Stimulated activated CD4-positive, alpha-beta T cell treated with anti-CD3 and anti-CD28 coated beads, TNF-alpha, amount 100 ng/mL, for 48 hours (primary cell): ENCODE measurements around the gene ART1.
A peak's percentile ranks its signal among the peaks of the same experiment; 100 is the strongest.
"Not testable (repeated sequence)": the region's sequence is repeated elsewhere in the genome, so short reads cannot be mapped to it uniquely, and the experiment has no call there.

ENCODE experiments used
- DNase-seq, 3 donors: peaks; one replicate each; pipeline ENCODE4 v3.0.0-alpha.2; 2020; ENCODE audit warnings: low read depth in 3 of 3

Gene ART1, protein sequence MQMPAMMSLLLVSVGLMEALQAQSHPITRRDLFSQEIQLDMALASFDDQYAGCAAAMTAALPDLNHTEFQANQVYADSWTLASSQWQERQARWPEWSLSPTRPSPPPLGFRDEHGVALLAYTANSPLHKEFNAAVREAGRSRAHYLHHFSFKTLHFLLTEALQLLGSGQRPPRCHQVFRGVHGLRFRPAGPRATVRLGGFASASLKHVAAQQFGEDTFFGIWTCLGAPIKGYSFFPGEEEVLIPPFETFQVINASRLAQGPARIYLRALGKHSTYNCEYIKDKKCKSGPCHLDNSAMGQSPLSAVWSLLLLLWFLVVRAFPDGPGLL

GRCh38 chr11:3644817-3645235 lies at the start of gene ART1:
Gene ART1 (plus strand): TSS chr11:3645128. CDS start chr11:3659214, 14,086 bp downstream.
- DNase-seq, result no peak

DNA sequence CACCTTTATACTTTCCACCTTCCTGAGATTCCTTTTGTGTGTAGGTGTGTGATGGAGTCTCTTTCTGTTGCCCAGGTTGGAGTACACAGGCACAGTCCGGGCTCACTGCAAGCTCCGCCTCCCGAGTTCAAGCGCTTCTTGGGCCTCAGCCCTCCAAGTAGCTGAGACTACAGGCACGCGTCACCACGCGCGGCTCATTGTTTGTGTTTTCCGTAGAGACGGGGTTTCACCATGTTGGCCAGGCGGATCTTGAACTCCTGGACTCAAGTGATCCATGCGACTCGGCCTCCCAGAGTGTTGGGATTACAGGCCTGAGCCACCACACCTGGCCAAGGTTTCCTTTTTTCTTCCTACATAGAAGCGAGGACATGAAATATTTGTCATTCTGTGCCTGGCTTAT lies 47.2 kb upstream of the ART1 start:
- not testable (repeated sequence) for DNase-seq

- DNase-seq, result not testable (repeated sequence)
These were observed 44.7 kb upstream of the ART1 start for GRCh38 chr11:3600201-3600600.

GRCh38 chr11:3604167-3604566 lies 40.8 kb upstream of the ART1 start:
- no peak for DNase-seq

DNA sequence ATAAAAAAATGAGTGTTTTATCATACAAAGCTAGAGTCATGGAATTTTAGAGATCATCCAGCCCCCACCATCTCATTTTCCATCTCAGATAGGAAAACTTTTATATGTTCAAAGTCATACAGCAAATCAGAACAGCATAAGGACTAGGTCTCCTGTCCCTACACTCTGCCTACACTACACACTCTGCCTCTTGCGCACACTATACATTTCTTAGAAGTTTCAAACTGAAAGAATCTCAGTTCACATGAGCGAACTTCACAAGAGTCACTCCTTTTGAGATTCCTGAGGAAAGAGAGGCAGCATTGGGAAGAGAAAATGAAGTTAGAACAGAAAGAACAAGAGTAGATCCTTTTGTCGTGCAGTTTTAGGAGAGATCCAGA lies 39.7 kb upstream of the ART1 start:
- DNase-seq, result no peak

GRCh38 chr11:3605771-3606203 lies 39.1 kb upstream of the ART1 start:
- DNase-seq, result no peak

DNA sequence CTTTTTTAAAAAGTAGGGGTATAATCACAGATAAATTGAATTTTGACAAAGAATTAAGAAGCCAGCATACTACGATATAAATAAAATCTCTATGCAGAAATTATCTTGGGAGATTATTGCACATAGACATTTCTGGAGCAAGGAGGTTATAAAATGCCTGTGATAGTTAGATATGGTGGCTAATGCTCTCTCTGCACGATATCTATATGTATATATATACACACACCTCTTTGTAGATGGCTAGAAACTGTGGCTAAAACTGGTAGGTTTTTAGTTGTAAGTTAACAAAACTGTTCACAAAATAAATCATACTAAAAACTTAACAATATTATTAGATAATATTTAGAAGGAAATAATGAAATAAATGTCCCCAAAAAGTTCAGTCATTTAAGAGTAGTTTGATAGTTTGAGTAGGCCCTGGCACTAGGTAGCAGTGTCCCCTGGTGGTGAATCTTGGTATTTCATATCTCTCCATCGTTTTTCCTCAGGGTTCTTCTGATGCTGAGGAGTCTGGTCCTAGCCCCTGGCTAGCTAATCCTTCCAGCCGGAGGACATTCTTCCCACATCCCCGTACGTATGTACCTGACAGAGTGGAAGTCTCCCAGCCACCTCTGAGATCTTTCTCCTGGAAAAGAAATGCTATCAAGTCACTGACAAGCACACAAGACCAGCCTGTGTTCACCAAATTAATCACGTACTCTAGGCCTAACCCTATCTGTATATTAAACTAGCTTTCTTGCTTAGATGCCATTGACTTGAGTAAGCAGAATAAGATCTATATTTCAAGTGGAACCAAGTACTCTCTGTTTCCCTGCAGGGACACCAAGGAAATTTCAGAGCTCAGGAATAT lies 35.3 kb upstream of the ART1 start:
- DNase-seq, result peak in 1 of 3 donors; percentile 21

- DNase-seq, result no peak
These were observed 34.1 kb upstream of the ART1 start for GRCh38 chr11:3610846-3611245.

DNA sequence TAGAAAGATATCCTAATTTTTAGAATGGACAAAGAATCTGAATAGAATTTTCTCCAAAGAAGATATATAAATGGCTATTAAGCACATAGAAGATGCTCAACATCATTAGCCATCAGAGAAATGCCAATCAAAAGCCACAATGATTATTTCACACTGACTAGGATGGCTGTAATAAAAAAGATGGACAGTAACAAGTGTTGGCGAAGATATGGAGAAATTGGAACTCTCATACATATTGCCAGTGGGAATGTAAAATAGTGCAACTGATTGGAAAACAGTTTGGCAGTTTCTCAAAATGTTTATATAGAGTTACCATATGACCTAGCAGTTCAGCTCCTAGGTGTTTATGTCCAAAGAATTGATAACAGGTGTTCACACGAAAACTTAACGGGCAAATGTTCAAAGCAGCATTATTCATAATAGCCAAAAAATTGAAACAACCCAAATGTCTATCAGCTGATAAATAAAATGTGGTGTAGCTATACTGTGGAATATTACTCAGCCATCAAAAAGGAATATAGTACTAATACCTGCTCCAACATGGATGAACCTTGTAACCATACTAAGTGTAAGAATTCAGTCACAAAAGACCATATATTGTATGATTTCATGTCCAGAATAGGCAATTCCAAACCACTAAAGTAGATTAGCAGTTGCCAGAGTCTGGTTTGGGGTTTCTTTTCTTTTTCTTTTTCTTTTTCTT lies 32.8 kb upstream of the ART1 start:
- no peak for DNase-seq

GRCh38 chr11:3613998-3614741 lies 30.8 kb upstream of the ART1 start:
- DNase-seq, result no peak

- DNase-seq, result peak; percentile 32 to 47 (median 46)
These were observed 30.2 kb upstream of the ART1 start for GRCh38 chr11:3614742-3615171.

DNA sequence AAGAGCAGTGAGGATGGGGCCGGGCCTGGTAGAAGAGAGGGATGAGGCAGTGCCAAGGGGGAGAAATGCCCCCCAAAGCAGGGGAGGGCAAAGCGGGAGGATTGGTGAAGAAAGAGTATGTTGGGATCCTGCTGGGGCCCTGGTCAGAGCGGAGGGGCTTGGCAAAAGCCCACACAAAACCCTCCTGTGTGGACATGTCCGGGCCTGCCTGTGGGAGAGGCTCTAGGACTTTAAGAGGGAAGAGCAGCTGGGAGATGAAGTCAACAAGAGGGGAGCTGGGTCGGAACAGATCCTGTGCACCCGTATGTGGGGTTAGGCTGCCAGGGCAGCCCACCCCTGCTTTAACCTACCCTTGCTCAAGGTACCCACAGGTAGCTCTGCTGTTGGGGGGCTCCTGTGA lies 28.9 kb upstream of the ART1 start:
- no peak for DNase-seq

- DNase-seq, result no peak
These were observed 28.0 kb upstream of the ART1 start for GRCh38 chr11:3616721-3617460.

- DNase-seq, result no peak
These were observed 26.9 kb upstream of the ART1 start for GRCh38 chr11:3617990-3618389.

DNA sequence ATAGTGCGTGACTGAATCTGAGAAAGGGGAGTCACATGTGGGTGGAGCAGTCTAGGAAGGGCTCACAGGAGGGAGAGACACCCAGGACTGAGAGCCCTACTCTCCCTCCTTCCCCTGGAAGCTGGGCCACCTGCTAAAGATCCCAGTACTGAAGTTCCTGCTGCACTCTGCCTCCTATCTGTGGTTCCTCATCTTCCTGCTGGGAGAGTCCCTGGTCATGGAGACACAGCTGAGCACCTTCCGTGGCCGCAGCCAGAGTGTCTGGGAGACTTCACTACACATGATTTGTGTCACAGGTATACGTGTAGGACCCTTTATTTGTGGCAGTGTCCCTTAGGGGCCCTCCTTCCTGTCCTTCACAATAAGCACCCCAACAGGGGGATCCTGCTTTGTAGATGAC lies 22.4 kb upstream of the ART1 start:
- no peak for DNase-seq

DNA sequence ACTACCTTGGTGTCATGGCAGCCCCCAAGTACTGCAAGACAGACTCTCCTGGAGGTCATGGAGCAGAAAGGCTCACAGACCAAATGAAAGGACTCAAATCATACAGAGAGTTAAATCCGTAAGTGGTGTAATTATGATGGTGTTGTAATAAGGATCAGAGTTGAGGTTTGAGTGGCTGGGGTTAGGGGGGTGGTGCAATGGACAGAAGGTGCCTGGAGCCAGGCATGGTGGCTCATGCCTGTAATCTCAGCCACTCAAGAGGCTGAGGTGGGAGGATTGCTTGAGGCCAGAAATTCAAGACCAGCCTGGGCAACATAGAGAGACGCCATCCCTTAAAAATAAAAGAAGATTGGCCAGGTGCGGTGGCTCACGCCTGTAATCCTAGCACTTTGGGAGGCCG lies 21.8 kb upstream of the ART1 start:
- DNase-seq, result no peak

- no peak for DNase-seq
These were observed 21.0 kb upstream of the ART1 start for GRCh38 chr11:3623767-3624458.

- no peak for DNase-seq
These were observed 18.5 kb upstream of the ART1 start for GRCh38 chr11:3626250-3626960.

DNA sequence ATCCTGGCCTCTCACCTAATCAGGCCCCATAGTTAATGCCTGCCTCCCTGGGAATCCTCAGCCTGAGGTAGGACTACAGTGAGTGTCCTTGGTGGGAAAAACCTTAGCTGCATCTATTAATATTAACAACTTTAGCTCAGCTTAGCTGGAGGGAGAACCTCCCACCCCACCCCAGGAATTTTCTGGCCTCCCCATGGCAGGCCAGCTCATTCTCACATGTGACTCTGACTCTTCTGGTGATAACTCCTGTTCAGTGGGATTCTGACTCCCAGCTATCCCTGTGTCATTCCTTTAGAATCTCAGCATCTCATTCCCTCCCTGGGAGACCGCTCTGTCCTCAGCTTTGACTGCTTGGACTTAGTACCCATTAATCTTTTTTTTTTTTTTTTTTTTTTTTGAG lies 17.6 kb upstream of the ART1 start:
- DNase-seq, result no peak

GRCh38 chr11:3631331-3631730 lies 13.6 kb upstream of the ART1 start:
- no peak for DNase-seq
